Neuronal stem cell (in vitro differentiated cells): ENCODE results near the gene ST6GALNAC5.

Experiments used
- DNase-seq: peaks from one replicate; pipeline ENCODE4 v3.0.0-alpha.2; 2013; ENCODE audit warnings: low spot score
- H2AFZ ChIP-seq: one replicate; pipeline ENCODE4 v1.6.1; 2013; ENCODE audit warnings: mild to moderate bottlenecking, low read length, inconsistent platforms
- H2AK5ac ChIP-seq: 2 replicates; pipeline ENCODE4 v1.6.1; 2013; ENCODE audit warnings: low read depth, mild to moderate bottlenecking, inconsistent platforms, low read length, moderate library complexity, mixed read lengths
- H2BK120ac ChIP-seq: 2 replicates; pipeline ENCODE4 v1.6.1; 2013; ENCODE audit warnings: low read depth, mild to moderate bottlenecking, inconsistent platforms, low read length, moderate library complexity, mixed read lengths
- H2BK12ac ChIP-seq: one replicate; pipeline ENCODE4 v1.6.1; 2013; ENCODE audit warnings: low read length, inconsistent platforms
- H2BK15ac ChIP-seq: 2 replicates; pipeline ENCODE4 v1.6.1; 2013; ENCODE audit warnings: mild to moderate bottlenecking, low read length, inconsistent platforms, mixed read lengths
- H2BK5ac ChIP-seq: one replicate; pipeline ENCODE4 v1.6.1; 2013; ENCODE audit warnings: inconsistent platforms, mild to moderate bottlenecking, low read length, moderate library complexity
- H3K14ac ChIP-seq: one replicate; pipeline ENCODE4 v1.6.1; 2013; ENCODE audit warnings: low read length, inconsistent platforms
- H3K18ac ChIP-seq: 2 replicates; pipeline ENCODE4 v1.6.1; 2013; ENCODE audit warnings: low read length, inconsistent platforms
- H3K23ac ChIP-seq: 2 replicates; pipeline ENCODE4 v1.6.1; 2013; ENCODE audit warnings: low read depth, mild to moderate bottlenecking, mixed read lengths, low read length, inconsistent platforms; ENCODE audit not compliant: poor library complexity
- H3K27ac ChIP-seq: replicated peaks from 3 replicates; pipeline ENCODE4 v1.5.1; 2013; ENCODE audit warnings: low read length, inconsistent platforms
- H3K27me3 ChIP-seq, 3 experiments: 2 replicates each; pipeline ENCODE4 v1.6.1; 2013; ENCODE audit warnings: low read length in 3 of 3, mild to moderate bottlenecking in 2 of 3, inconsistent platforms in 1 of 3, low read depth in 1 of 3, mixed read lengths in 1 of 3, moderate library complexity in 1 of 3; ENCODE audit not compliant: control insufficient read depth in 3 of 3, insufficient read depth in 3 of 3
- H3K36me3 ChIP-seq, 2 donors: replicated peaks in 1 of 2; 2 replicates each; pipeline ENCODE4 v1.6.1; 2013; ENCODE audit warnings: low read length in 2 of 2; ENCODE audit not compliant: control insufficient read depth in 2 of 2, insufficient read depth in 2 of 2
- H3K4ac ChIP-seq: 2 replicates; pipeline ENCODE4 v1.6.1; 2013; ENCODE audit warnings: inconsistent platforms, mild to moderate bottlenecking, low read length, moderate library complexity
- H3K4me1 ChIP-seq, 2 donors: 1 replicate in 1 of 2; 2 replicates in 1 of 2; pipeline ENCODE4 v1.6.1; 2013; ENCODE audit warnings: low read length in 2 of 2, low read depth in 1 of 2; ENCODE audit not compliant: control insufficient read depth in 2 of 2, insufficient read depth in 1 of 2
- H3K4me2 ChIP-seq: one replicate; pipeline ENCODE4 v1.6.1; 2013; ENCODE audit warnings: mild to moderate bottlenecking, low read length, inconsistent platforms; ENCODE audit not compliant: insufficient read depth, poor library complexity, severe bottlenecking
- H3K4me3 ChIP-seq, 2 donors: 2 replicates each; pipeline ENCODE4 v1.5.1; 2013; ENCODE audit warnings: low read length in 2 of 2, mild to moderate bottlenecking in 2 of 2, inconsistent platforms in 1 of 2, moderate library complexity in 1 of 2
- H3K79me1 ChIP-seq: one replicate; pipeline ENCODE4 v1.6.1; 2013; ENCODE audit warnings: low read depth, mild to moderate bottlenecking, inconsistent platforms, low read length, moderate library complexity
- H3K9ac ChIP-seq: one replicate; pipeline ENCODE4 v1.6.1; 2013; ENCODE audit warnings: mild to moderate bottlenecking, low read depth, low read length, inconsistent platforms; ENCODE audit not compliant: poor library complexity
- H3K9me3 ChIP-seq, 2 donors: replicated peaks in 1 of 2; 2 replicates each; pipeline versions ENCODE3 to v1.6.1; 2013; ENCODE audit warnings: low read length in 2 of 2, mild to moderate bottlenecking in 2 of 2, inconsistent platforms in 1 of 2, low read depth in 1 of 2, mixed read lengths in 1 of 2, moderate library complexity in 1 of 2; ENCODE audit not compliant: control insufficient read depth in 2 of 2, insufficient read depth in 1 of 2
- H4K8ac ChIP-seq: one replicate; pipeline ENCODE4 v1.6.1; 2013; ENCODE audit warnings: low read depth, mild to moderate bottlenecking, inconsistent platforms, low read length, moderate library complexity
- H4K91ac ChIP-seq: one replicate; pipeline ENCODE4 v1.6.1; 2013; ENCODE audit warnings: low read length, low read depth, mild to moderate bottlenecking, inconsistent platforms; ENCODE audit not compliant: poor library complexity
- WGBS, 2 donors: extraction: QIAGEN DNeasy Blood & Tissue Kit; methylation state at CpG; one replicate each; pipeline ENCODE4 v1.1.7; 2013; ENCODE audit warnings: missing lambda C conversion rate in 2 of 2, mixed read lengths in 1 of 2; ENCODE audit not compliant: insufficient read length in 2 of 2, insufficient replicate concordance in 1 of 2; ENCODE audit errors: extremely low coverage in 2 of 2; 5-methylcytosine and 5-hydroxymethylcytosine counted together

The ST6GALNAC5 gene

DNA sequence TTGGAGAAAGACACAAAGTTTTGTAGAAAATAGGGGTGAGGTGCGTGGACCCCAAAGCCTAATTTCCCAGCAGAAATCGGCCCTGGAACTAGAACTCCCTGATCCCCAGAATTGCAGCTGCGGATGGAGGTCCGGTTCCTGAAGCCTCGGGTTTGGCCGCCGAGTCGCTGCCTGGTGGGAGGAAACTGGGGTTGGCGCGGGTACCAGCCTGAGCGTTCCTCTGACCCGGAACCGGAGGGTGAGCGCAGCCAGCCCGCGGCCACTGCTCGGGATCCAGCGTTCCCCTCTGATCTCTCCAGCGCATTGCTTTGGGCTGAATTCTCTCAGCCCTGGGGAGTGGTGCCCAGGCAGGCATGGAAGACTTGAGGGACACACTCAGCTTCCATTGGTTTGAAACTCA is 1.6 kb downstream of the ST6GALNAC5 start:
- no CpG with 5 or more reads among the region's 19 CpGs for WGBS, 2 donors
- H2BK5ac ChIP-seq, result no peak overlapping the region
- H3K4me2 ChIP-seq, result peak overlapping the region; percentile 94
- DNase-seq, result peak; percentile 15
- H3K27me3 ChIP-seq, result no peaks in the 10 kb centered on the region
- H3K23ac ChIP-seq, result peak overlapping the region; percentile 37
- H2BK15ac ChIP-seq, result no peak overlapping the region
- no peak overlapping the region for H2BK12ac ChIP-seq
- H3K4me3 ChIP-seq, result peak overlapping the region; percentile 88 to 94
- H4K91ac ChIP-seq, result no peak overlapping the region
- H2AK5ac ChIP-seq, result no peak overlapping the region
- H3K9ac ChIP-seq, result peak overlapping the region; percentile 83
- peaks cover 0 to 2% of the 10 kb centered on the region in 2 donors for H3K9me3 ChIP-seq
- H2BK120ac ChIP-seq, result no peak overlapping the region
- peaks cover 3% of the 10 kb centered on the region for H3K79me1 ChIP-seq
- peaks cover 2 to 6% of the 10 kb centered on the region in 2 donors for H3K4me1 ChIP-seq
- H3K18ac ChIP-seq, result peak overlapping the region; percentile 88
- no peak overlapping the region for H3K14ac ChIP-seq
- H3K27ac ChIP-seq, result no peak overlapping the region
- peaks cover 4 to 34% of the 10 kb centered on the region in 2 donors for H3K36me3 ChIP-seq
- H4K8ac ChIP-seq, result no peak overlapping the region
- H3K4ac ChIP-seq, result no peak overlapping the region
- H2AFZ ChIP-seq, result peak overlapping the region; percentile 99

DNA sequence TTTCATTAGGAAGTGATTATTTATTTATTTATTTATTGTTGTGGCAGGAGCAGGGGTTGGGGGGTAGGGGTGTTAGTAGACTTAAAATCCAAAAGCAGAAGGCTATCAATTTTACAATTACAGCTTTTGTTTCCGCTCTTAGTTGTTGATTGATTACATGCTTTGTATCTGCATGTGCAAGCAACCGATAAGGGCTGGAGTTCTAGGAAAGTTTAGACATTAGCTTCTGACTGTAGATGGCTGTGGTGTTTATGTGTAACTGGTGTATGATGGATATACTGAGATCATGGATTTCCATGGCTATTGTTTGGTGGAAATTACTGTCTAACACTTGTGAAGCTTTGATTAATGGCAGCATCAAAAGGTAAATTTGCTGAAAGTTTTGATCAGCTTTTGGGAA is 2.8 kb downstream of the ST6GALNAC5 start:
- no peak overlapping the region for H2BK12ac ChIP-seq
- H3K4ac ChIP-seq, result no peak overlapping the region
- no peak overlapping the region for H3K14ac ChIP-seq
- no peak overlapping the region for H4K91ac ChIP-seq
- DNase-seq, result no peak
- H3K9ac ChIP-seq, result no peak overlapping the region
- no peak overlapping the region for H3K4me3 ChIP-seq
- H4K8ac ChIP-seq, result no peak overlapping the region
- no peak overlapping the region for H2BK5ac ChIP-seq
- H2BK15ac ChIP-seq, result no peak overlapping the region
- no peak overlapping the region for H2AK5ac ChIP-seq
- no peak overlapping the region for H3K4me2 ChIP-seq
- no peaks in the 10 kb centered on the region for H3K27me3 ChIP-seq
- H2AFZ ChIP-seq, result no peak overlapping the region
- H3K36me3 ChIP-seq, result peaks cover 4 to 44% of the 10 kb centered on the region in 2 donors
- peaks cover 3% of the 10 kb centered on the region for H3K79me1 ChIP-seq
- H3K18ac ChIP-seq, result no peak overlapping the region
- H3K9me3 ChIP-seq, result peaks cover 0 to 2% of the 10 kb centered on the region in 2 donors
- H3K27ac ChIP-seq, result no peak overlapping the region
- peaks cover 2 to 6% of the 10 kb centered on the region in 2 donors for H3K4me1 ChIP-seq
- no peak overlapping the region for H2BK120ac ChIP-seq
- no peak overlapping the region for H3K23ac ChIP-seq
- no CpG with 5 or more reads among the region's 2 CpGs for WGBS, 2 donors

DNA sequence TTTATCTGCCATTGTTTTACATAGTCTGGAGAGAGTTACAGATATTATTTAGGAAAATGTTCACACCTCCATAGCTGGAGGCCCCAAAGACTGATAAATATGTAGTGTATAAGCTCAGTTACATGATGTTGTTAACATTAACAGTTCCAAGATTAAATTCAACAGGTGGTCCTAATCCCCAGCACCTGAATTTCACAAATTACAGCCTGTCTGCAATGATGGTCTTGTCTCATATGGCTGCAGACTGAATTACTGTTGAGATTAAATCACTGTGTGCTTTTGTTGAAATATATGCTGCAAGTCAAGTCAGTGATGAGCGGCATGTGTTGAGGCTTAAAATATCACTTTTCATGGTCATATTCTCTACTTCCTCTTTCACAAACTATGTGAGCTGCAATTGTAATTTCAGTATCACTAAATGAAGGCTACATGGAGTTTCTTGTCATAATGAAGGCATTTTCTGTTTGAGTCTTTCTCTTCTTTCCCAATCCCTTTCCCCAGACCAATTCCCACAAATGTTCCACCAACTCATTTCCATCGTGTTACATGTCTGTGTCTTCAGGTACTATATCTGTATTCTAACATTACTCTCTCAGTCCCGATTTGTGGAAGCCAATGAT is 4.2 kb downstream of the ST6GALNAC5 start:
- Histone ChIP-seq H4K91ac (no peak overlapping the region), H2AK5ac (no peak overlapping the region), H3K36me3 (peaks cover 7 to 54% of the 10 kb centered on the region in 2 donors)

DNA sequence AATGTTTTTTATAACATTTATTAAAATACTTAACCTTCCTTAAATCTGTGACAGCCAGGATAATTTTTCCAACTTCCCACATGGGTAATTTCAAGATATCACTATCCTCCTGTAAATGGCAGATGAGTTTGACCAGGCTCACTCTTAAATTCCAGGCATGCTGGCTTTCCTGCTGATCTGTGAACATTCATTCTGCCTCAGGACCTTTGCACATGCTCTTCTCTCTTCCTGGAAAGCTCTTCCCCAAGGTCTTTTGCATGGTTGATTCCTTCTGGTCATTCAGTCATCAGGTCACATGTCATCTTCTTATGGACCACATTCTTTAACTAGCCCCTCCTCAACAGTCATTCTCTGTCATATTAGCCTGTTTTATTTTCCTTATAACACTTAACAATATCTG is 5.7 kb downstream of the ST6GALNAC5 start:
- Histone ChIP-seq H4K91ac (no peak overlapping the region), H3K9ac (no peak overlapping the region), H3K9me3 (peaks cover 0 to 2% of the 10 kb centered on the region in 2 donors), H2BK120ac (no peak overlapping the region), H2BK12ac (no peak overlapping the region), H3K27ac (no peak overlapping the region), H3K4me1 (peaks cover 0 to 6% of the 10 kb centered on the region in 2 donors), H2BK15ac (no peak overlapping the region), H3K23ac (no peak overlapping the region), H3K27me3 (no peaks in the 10 kb centered on the region), H2AK5ac (no peak overlapping the region), H4K8ac (no peak overlapping the region), H2AFZ (no peak overlapping the region), H3K4me3 (no peak overlapping the region), H3K4me2 (no peak overlapping the region), H3K14ac (no peak overlapping the region), H3K4ac (no peak overlapping the region), H3K18ac (no peak overlapping the region), H3K79me1 (peaks cover 8% of the 10 kb centered on the region), H2BK5ac (no peak overlapping the region), H3K36me3 (peaks cover 9 to 54% of the 10 kb centered on the region in 2 donors)
- DNase-seq, result no peak

More for the DNA sequence above, 4.2 kb downstream of the ST6GALNAC5 start:
- no peak overlapping the region for H4K8ac ChIP-seq
- peaks cover 0 to 2% of the 10 kb centered on the region in 2 donors for H3K9me3 ChIP-seq
- no peak overlapping the region for H2BK5ac ChIP-seq
- no peak overlapping the region for H3K4ac ChIP-seq
- H3K9ac ChIP-seq, result no peak overlapping the region
- no peak overlapping the region for H3K27ac ChIP-seq
- H3K18ac ChIP-seq, result no peak overlapping the region
- H2AFZ ChIP-seq, result no peak overlapping the region
- WGBS, 2 donors, result no CpG with 5 or more reads among the region's 3 CpGs
- H2BK12ac ChIP-seq, result no peak overlapping the region
- H3K27me3 ChIP-seq, result no peaks in the 10 kb centered on the region
- no peak overlapping the region for H3K23ac ChIP-seq
- H3K79me1 ChIP-seq, result peaks cover 3% of the 10 kb centered on the region
- no peak overlapping the region for H3K4me2 ChIP-seq
- H3K14ac ChIP-seq, result no peak overlapping the region
- H2BK120ac ChIP-seq, result no peak overlapping the region
- peaks cover 0 to 6% of the 10 kb centered on the region in 2 donors for H3K4me1 ChIP-seq
- no peak overlapping the region for H3K4me3 ChIP-seq
- no peak for DNase-seq
- H2BK15ac ChIP-seq, result no peak overlapping the region
